ENCODE data around the gene TM9SF2.

Gene TM9SF2

GRCh38 chr13:99536023-99536422 is 34.8 kb downstream of the TM9SF2 start:
- TF ChIP-seq ZFX (IDR thresholded peaks at IDR 0.05) (no peak), CTCF (conservative IDR thresholded peaks at IDR 0.05) (no peak)
- H3K27ac ChIP-seq, result no peak overlapping the region

DNA sequence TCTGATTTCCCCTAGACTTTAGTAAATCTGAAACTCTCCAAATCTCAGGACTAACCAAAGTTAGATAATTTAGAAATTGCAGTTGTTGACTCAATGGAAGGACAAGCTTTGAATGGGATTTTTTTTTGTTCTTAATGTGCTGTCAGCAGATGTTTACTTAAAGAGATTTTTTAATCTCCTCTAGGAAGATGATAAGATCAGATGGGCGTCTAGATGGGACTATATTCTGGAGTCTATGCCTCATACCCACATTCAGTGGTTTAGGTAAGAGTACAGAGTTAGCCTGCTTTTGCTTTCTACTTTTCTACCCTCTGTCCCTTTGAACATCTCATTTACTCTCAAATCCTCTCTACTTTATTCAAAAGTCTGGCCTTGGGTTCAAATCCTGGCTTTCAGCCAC is 39.3 kb downstream of the TM9SF2 start:
- TF ChIP-seq ZFX (IDR thresholded peaks at IDR 0.05) (no peak), CTCF (conservative IDR thresholded peaks at IDR 0.05) (no peak)
- no peak overlapping the region for H3K27ac ChIP-seq

GRCh38 chr13:99542788-99543406 is 41.6 kb downstream of the TM9SF2 start:
- TF ChIP-seq ZFX (IDR thresholded peaks at IDR 0.05), result no peak
- no peak for TF ChIP-seq CTCF (conservative IDR thresholded peaks at IDR 0.05)
- H3K27ac ChIP-seq, result no peak overlapping the region

- H3K27ac ChIP-seq, result no peak overlapping the region
- no peak for TF ChIP-seq CTCF (conservative IDR thresholded peaks at IDR 0.05)
- TF ChIP-seq ZFX (IDR thresholded peaks at IDR 0.05), result no peak
Measured at GRCh38 chr13:99545361-99545760, 44.1 kb downstream of the TM9SF2 start.

DNA sequence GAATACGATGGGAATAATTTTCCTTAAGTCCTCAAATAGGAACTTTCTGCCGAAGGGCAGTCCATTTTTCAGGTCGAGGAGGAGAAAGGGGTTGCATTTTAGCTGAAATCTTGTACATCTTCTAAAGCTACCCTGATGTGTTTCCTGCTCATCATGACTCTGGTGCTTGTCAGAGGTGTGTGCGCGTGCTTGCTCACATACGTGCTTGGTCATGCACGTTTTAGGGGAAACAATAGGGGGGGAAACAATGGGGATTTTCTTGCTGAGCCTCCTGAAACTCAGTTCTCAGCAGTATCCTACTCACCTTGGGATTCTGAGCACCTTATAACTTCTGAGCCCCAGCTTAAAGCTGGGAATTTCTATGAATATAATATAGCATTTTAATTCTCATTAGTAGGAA is 44.7 kb downstream of the TM9SF2 start:
- no peak for TF ChIP-seq ZFX (IDR thresholded peaks at IDR 0.05)
- no peak for TF ChIP-seq CTCF (conservative IDR thresholded peaks at IDR 0.05)
- H3K27ac ChIP-seq, result no peak overlapping the region

GRCh38 chr13:99546878-99547277 is 45.6 kb downstream of the TM9SF2 start:
- H3K27ac ChIP-seq, result no peak overlapping the region
- TF ChIP-seq ZFX (IDR thresholded peaks at IDR 0.05) (no peak), CTCF (conservative IDR thresholded peaks at IDR 0.05) (no peak)

GRCh38 chr13:99548448-99548847 is 47.2 kb downstream of the TM9SF2 start:
- H3K27ac ChIP-seq, result no peak overlapping the region
- no peak for TF ChIP-seq CTCF (conservative IDR thresholded peaks at IDR 0.05)

Data from C4-2B (cell line).